ENCODE data around the gene DRAM2.

The DRAM2 gene

GRCh38 chr1:111139956-111140679 lies at the start of gene DRAM2, which contains the start of gene CEPT1:
Gene DRAM2 (minus strand): TSS chr1:111140093. CDS start chr1:111131554, 8,539 bp downstream.
Gene CEPT1 (plus strand): TSS chr1:111140223. CDS start chr1:111147715, 7,492 bp downstream.
- DNase-seq: peak; percentile 74

- no peak for DNase-seq
Measured at GRCh38 chr1:111184663-111185062, 44.8 kb upstream of the DRAM2 start.

GRCh38 chr1:111183308-111184069 lies 43.6 kb upstream of the DRAM2 start:
- DNase-seq: no peak

- no peak for DNase-seq
Measured at GRCh38 chr1:111182052-111182451, 42.2 kb upstream of the DRAM2 start.

- no peak for DNase-seq
Measured at GRCh38 chr1:111179968-111180533, 40.2 kb upstream of the DRAM2 start.

- no peak for DNase-seq
Measured at GRCh38 chr1:111176678-111177077, 36.8 kb upstream of the DRAM2 start.

- DNase-seq: no peak
Measured at GRCh38 chr1:111175349-111175748, 35.5 kb upstream of the DRAM2 start.

- DNase-seq: no peak
Measured at GRCh38 chr1:111174070-111174469, 34.2 kb upstream of the DRAM2 start.

GRCh38 chr1:111172463-111172862 lies 32.6 kb upstream of the DRAM2 start:
- no peak for DNase-seq

GRCh38 chr1:111164151-111164550 lies 24.3 kb upstream of the DRAM2 start:
- no peak for DNase-seq

- DNase-seq: no peak
Measured at GRCh38 chr1:111163363-111163762, 23.5 kb upstream of the DRAM2 start.

GRCh38 chr1:111162488-111162880 lies 22.6 kb upstream of the DRAM2 start:
- no peak for DNase-seq

- DNase-seq: no peak
Measured at GRCh38 chr1:111161843-111162487, 22.1 kb upstream of the DRAM2 start.

GRCh38 chr1:111157431-111157830 lies 17.5 kb upstream of the DRAM2 start:
- DNase-seq: no peak

- no peak for DNase-seq
Measured at GRCh38 chr1:111154021-111154999, 14.4 kb upstream of the DRAM2 start.

- no peak for DNase-seq
Measured at GRCh38 chr1:111151838-111152237, 11.9 kb upstream of the DRAM2 start.

- no peak for DNase-seq
Measured at GRCh38 chr1:111148376-111148881, 8.5 kb upstream of the DRAM2 start.

GRCh38 chr1:111147948-111148347 lies 8.1 kb upstream of the DRAM2 start:
- DNase-seq: no peak

GRCh38 chr1:111145963-111146768 lies 6.3 kb upstream of the DRAM2 start:
- DNase-seq: no peak

GRCh38 chr1:111145542-111145941 lies 5.6 kb upstream of the DRAM2 start:
- no peak for DNase-seq

GRCh38 chr1:111142356-111142975 lies 2.6 kb upstream of the DRAM2 start:
- DNase-seq: no peak

All from NCI-H748 treated with DMSO at 0.1 percent for 48 hours (cell line).